NCI-H1105 treated with DMSO at 0.1 percent for 48 hours (cell line): ENCODE measurements around the gene LRRC37A3.
"Not testable (repeated sequence)": the region's sequence is repeated elsewhere in the genome, so short reads cannot be mapped to it uniquely, and the experiment has no call there.

Experiments used
- DNase-seq: peaks from one replicate; lab custom pipeline; 2025; lab: John Stamatoyannopoulos, UW

The LRRC37A3 gene

GRCh38 chr17:64925244-64925643 lies 6.0 kb upstream of the LRRC37A3 start:
- not testable (repeated sequence) for DNase-seq

- not testable (repeated sequence) for DNase-seq
Measured at GRCh38 chr17:64923051-64923568, 3.8 kb upstream of the LRRC37A3 start.

GRCh38 chr17:64920419-64921172 lies 1.3 kb upstream of the LRRC37A3 start:
- DNase-seq = no peak

- no peak for DNase-seq
Measured at GRCh38 chr17:64920026-64920418, 744 bp upstream of the LRRC37A3 start.

- DNase-seq = peak; percentile 15
Measured at GRCh38 chr17:64918842-64919288, 413 bp downstream of the LRRC37A3 start.

GRCh38 chr17:64917540-64917939 lies 1.7 kb downstream of the LRRC37A3 start:
- DNase-seq = not testable (repeated sequence)

- not testable (repeated sequence) for DNase-seq
Measured at GRCh38 chr17:64915244-64915643, 4.0 kb downstream of the LRRC37A3 start.

GRCh38 chr17:64910191-64910514 lies 9.1 kb downstream of the LRRC37A3 start:
- DNase-seq = not testable (repeated sequence)

- not testable (repeated sequence) for DNase-seq
Measured at GRCh38 chr17:64909511-64910190, 9.6 kb downstream of the LRRC37A3 start.

- not testable (repeated sequence) for DNase-seq
Measured at GRCh38 chr17:64904069-64904468, 15.2 kb downstream of the LRRC37A3 start.

- not testable (repeated sequence) for DNase-seq
Measured at GRCh38 chr17:64897136-64897535, 22.1 kb downstream of the LRRC37A3 start.

- DNase-seq = not testable (repeated sequence)
Measured at GRCh38 chr17:64874210-64874609, 45.1 kb downstream of the LRRC37A3 start.

- DNase-seq = not testable (repeated sequence)
Measured at GRCh38 chr17:64847504-64848466, 71.5 kb downstream of the LRRC37A3 start.

- DNase-seq = not testable (repeated sequence)
Measured at GRCh38 chr17:64846892-64847291, 72.4 kb downstream of the LRRC37A3 start.

GRCh38 chr17:64843918-64844317 lies 75.4 kb downstream of the LRRC37A3 start:
- not testable (repeated sequence) for DNase-seq

- not testable (repeated sequence) for DNase-seq
Measured at GRCh38 chr17:64842900-64843299, 76.4 kb downstream of the LRRC37A3 start.

- not testable (repeated sequence) for DNase-seq
Measured at GRCh38 chr17:64840960-64841359, 78.3 kb downstream of the LRRC37A3 start.

GRCh38 chr17:64838513-64838912 lies 80.8 kb downstream of the LRRC37A3 start:
- not testable (repeated sequence) for DNase-seq

- DNase-seq = peak; percentile 55
Measured at GRCh38 chr17:64837018-64837761, 82.1 kb downstream of the LRRC37A3 start.

GRCh38 chr17:64836623-64837017 lies 82.7 kb downstream of the LRRC37A3 start:
- not testable (repeated sequence) for DNase-seq

- DNase-seq = not testable (repeated sequence)
Measured at GRCh38 chr17:64834060-64834459, 85.2 kb downstream of the LRRC37A3 start.
